Measurements from ENCODE around the gene XAB2.

The XAB2 gene

DNA sequence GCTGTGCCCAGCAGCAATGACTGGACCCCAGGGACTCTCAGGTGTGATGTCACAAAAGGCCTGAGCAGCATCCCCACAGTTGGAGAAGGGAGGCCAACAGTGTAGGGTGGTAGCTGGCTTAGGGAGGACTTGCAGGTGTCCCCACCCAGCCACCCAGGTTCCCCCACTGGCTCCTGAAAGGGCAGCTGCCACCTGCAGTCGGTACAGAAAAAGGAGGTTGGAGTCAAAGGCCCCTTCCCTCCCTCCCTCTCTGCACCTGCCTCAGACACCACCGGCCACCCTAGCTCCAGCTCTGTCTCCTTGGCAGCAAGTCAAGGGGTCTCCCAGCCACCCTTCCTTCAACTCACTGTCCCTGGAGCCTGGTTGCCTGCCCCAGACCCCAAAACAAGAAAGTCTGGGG, 4.4 kb upstream of the XAB2 start, which contains the start of gene PCP2:
Gene PCP2, minus strand, starts transcription at position 22 of the 400 bp plus-strand sequence. CDS start 262 bp downstream, outside the sequence.
- DNase-seq (ENCODE audit: low read depth, low spot score) = no peak

DNA sequence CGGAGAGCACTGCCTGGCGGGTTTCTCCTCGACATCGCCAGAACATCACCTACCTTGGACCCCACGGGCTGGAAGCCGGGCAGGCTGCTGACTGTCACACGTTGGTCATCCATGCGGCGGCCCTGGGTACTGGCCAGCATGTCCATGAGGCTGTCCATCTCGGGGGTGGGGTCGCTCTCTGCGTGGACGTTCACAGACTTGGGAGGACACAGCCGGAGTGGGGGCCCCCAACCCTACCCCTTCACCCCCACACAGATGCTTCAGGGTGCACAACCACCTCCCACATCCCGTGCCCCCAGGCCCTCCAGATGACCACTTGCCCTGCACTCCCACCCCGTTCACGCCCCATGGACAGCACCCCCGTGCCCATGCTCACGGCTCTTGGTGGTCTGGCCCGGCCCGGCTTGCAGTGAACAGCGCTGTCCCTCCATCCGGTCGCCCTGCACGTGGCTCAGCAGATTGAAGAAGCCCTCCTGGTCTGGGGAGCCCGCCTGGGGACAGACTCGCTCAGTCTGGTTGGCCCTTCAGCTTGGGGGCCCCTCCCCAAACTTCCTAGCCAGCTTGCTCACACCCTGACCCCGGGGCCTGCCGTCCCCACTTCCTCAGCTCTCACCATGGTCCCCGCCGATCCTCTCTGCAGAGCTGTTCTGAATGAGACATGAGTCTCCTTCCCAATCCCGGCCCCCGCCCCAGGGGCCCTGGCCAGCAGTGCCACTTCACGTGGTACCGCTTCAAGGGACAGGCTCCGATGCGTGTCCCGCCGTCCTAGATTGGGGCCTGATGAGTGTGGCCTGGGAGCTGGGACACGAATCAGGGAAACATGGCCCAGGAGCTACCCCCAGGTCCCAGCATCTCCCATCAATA, 3.2 kb upstream of the XAB2 start:
- DNase-seq (ENCODE audit: low read depth, low spot score) = no peak

DNA sequence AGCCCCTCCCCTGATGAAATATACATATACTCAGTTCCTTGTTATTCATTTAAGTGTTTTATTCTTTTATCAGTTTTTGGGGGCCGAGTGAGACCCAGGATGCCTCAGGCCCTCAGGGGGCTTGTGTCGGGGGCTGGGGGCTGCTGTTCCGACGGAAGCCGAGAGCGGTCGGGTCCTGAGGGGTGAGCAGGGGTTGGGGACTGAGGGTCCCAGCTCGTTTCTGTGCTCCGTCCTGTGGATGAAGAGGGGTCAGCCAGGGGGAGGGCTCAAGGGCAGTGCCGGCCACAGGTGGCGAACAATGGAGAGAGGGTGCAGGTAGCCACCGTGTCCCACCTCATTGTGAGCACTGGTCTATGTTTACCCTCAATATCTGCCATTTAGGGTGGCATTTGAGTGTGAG, 2.2 kb upstream of the XAB2 start:
- DNase-seq (ENCODE audit: low read depth, low spot score) = no peak

DNA sequence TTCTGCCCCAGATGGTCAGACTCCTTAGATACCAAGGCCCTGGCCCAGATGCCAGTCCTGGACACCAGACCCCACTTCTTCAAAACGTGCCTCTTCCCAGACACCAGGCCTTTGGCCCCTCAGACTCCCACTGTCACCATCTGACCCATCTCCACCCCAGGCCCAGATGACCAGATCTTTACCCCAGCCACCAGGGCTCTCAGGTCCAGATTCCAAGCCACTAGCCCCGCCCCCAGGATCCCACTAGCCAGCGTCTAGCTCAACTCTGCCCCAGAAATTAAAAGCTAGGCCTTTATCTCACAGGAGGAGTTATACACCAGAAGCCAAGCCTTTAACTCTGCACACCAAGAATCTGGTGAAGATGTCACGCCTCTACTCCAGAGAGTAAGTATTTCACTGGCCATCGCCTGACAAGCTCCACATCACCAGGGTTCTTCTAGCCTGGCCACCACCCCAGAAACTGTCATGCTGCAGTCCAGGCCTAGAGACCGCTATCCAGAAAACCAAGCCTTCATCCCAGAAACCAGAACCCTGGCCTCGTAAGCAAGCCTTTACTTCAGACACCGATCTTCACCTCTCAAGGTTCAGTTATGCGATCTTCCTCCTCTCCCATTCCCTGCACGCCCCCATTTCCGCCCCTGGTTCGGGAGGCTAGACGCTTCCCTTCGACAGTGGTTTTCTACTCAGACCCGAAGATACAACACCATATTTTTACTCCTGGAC, 595 bp downstream of the XAB2 start:
- no peak for DNase-seq (ENCODE audit: low read depth, low spot score)

DNA sequence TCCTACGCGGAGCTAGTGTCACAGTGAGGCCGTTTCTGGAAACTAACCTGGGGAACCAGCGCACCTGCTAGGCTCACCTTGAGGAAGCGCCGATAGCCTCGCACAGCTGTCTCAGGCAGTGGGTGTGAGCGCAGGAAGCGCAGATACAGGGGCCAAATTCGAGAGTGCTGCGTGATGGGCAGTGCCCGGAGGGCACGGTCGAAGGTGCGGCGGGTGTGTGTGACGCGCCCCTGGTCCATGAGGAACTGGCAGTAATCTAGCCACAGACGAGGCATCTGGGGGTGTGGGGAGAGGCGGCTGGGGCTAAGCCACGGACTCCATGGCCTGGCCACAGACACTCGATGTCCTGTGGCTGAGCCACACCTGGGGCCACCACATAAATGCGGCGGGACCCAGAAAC, 2.2 kb downstream of the XAB2 start:
- DNase-seq (ENCODE audit: low read depth, low spot score) = no peak

DNA sequence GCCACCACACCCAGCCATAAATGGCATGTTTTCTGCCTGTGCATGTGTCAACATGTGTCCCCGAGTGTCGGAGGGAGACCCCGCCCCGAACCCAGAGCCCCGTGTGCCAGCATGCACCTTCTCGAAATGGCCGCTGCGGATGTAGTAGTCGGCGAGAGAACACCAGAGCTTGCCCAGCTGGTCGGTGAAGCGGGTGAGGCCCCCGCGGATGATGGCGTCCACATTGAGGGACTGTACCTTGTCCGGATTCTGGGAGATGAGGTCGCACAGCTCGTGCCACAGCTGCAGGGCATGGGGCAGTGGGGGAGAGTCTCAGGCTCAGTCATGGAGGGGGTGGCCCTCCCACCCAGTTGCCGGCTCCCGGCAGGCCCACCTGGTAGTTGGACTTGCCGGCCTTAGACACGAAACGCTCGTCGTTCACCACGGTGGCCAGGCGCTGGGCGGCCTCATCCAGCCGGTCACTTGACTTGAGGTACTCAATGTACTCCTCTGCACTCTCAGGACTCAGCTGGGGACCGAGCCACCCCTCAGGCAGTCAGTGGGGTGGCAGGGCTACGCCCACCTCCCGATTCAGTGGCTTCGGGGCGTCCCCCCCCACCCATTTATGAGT, 3.5 kb downstream of the XAB2 start:
- no peak for DNase-seq (ENCODE audit: low read depth, low spot score)

DNA sequence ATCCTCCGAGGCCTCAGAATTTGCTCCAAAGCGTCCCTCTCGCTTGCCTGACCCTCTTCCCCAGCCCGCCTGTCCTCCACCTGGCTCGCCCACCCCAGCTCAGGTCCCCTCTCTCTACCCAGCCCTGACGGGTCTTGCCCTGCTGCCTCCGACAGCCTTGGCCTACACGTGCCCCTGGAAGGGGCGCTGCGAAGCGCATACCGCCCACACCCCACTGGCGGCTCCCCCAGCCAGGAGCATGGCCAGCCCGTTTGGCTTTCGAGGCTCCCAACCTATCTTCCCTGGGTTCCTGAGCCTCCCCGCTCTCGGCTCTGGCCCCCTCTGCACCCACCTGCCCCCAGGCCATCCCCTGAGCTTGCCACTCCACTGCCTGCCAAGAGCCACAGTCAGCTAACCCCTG, 4.5 kb downstream of the XAB2 start:
- no peak for DNase-seq (ENCODE audit: low read depth, low spot score)

DNA sequence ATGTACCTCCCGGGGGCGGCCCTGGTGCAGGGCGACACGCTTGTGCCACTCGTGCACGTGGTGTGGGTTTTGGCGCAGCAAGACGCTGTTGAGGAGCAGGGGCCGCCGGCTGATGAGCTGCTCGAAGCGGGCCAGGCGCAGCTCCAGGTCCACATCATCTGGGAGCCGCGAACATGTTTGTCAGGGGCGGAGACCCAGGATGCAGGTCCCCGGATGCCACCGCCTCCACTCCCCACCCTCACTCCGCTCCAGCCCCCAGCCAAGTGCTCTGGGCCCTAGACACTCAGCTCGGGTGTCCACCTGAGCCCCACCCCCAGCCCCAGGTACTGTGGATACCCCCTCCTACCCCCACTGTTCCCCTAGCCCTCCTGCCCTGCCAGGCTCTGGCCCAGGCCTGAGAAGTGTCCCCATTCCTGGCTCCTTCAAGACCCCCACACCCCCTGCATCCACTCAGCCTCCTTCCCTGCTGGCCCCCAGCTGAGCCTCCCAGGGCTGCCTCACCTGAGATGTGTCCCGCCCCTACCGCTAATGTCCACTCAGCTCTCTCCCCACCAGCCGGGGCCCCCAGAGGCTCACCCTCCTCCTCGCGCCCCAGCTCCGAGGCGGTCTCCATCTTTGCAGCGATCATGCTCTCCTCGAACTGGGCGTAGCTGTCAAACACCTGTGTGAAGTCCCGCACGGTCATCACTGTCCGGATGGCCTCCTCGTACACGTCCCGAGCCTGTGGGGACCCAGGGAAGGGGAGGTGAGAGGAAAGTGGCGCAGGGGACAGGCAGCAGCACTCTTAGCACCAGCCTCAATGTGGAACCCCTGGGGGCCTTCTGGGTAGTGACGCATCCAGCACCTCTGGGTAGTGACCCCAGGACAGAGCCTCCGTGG, 5.4 kb downstream of the XAB2 start:
- DNase-seq (ENCODE audit: low read depth, low spot score) = no peak

DNA sequence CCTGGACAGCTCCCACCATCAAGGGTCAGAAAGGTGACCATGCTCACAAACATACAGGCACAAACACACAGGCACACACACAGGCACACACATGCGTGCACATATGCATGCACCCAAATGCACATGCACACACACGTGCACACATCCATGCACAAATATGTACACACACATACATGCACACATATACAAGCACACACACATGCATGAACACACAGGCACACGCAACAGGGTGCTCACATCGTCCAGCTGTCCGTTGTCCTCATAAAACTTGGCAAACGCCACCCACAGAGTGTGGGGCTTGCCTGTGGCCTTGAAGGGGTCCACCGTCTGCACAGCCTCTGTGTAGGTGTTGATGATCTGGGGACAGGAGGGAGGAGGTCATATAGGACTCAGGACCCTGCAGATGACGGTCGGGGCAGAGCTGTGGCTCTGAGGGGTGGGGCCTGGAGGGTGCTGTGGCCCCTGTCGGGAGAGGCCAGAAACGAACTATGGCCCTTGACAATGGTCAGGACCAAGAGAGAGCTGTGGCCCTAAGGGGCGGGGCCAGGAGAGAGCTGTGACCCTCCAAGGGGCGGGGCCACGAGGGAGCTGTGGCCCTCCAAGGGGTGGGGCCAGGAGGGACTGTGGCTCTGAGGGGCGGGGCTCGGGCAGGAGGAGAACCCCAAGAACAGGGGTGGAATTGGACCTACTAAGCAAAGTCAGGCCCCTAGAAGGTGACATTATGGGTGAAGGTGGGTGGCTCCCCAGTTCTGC, 6.2 kb downstream of the XAB2 start:
- DNase-seq (ENCODE audit: low read depth, low spot score) = no peak

DNA sequence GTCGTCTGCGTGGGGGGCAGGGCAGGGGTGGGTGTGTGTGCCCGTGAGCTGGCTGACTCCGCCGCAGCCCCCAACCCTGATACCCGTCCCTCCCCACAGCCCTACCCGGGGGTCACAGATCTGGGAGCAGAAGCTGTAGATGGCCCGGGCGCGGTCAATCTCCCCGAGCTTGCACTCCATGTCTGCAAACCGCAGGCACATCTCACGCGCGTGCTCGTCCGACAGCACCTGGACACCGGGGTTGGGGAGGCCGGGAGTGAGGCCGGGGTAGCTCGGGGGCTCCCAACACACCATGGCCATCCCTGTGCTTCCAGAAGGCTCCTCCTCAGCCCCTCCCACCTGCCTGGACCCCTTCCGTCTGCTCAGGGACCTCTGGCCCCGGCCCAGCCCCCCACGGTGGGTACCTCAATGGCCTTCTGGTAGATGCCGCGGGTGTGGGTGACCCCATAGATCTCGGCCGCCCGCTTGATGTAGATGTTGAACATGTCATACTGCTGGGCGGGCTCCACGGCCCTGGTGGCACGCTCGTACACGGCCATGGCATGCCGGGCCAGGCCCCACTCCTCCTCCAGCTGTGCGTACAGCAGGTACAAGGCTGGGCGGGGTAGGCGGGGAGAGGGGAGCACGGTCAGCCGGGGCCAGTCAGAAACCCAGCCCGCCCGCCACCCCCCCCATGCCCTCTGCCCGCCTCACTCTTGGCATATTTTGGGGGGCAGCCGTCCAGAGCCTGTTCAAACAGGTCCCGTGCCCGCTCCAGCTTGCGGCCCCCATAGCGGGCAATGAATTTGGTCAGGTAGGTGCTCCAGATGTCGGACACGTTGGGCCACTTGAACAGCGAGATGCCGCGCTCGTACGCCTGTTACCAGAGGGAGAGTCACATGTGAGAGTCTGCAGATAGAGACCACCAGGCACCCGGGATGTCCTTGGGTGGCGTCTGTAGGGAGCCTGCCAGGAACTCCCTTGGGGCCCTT, 8.6 kb downstream of the XAB2 start:
- DNase-seq (ENCODE audit: low read depth, low spot score) = no peak

DNA sequence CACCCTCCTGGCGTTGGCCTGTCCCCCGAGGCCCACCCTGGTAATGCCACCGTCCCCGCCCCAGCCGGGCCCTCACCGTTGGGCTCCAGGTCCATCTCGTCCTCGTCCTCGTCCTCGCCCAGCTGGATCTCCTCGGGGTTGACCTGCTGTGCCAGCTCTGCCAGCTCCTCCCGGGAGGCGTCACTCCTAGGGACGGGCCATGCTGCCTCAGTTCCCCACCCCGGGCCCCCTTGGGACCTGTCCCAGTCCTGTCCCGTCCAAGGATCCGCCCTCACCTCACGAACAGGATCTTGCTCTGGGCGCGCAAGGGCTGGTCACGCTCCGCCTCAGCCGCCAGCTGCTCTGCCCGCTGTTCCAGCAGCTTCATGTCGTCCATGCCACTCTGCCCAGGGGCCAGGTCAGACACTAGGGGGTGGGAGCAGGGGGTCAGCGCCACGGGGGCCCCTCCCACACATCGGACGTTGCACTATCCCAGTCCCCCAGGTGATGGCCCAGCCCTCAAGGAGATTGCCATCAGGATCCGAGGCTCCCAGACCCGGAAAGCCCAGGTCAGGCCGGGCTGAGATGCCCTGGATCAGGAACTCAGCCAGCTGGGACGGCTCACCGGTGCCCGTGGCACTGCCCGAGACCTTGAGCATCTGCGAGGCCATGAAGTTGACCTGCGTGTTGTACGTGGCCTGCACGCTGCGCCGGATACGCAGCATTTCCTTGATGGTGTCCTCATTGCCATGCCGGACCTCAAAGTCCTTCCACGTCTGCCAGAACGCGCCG, 9.5 kb downstream of the XAB2 start:
- no peak for DNase-seq (ENCODE audit: low read depth, low spot score)

DNA sequence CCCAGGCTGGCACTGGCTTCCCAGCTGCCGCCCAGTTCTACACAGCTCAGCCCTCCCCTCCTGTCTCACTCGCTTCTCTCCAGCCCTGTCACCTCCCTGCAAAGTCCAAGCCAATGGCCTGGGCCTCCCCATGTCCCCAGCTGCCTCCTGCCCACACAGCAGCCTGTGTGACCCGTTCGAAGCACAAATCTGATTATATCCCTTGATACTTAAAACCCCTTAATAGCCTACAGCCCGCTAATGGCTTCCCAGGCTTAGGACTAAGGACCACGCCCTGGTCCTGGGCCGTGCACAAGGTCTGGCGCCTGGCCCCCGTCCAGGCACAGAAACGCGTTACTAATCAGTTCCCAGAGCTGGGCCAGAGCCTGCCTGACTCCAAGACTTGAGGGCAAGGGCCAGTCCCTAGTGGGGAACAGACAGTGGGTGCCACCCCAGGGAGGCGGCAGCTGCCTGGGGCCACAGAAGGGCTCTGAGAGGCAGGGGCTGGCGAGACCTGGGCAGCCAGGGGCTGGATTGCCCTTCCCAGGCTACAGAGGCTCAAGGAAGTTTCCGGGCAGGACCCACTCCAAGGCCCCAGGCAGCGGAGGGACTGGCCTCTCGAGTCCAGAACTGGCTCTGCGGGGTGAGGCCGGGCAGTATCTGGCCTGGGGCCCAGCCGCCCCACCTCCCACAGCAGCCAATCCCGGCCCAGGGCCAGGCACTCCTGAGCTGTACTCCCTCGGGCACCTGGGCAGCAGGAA, 10.4 kb downstream of the XAB2 start:
- no peak for DNase-seq (ENCODE audit: low read depth, low spot score)

DNA sequence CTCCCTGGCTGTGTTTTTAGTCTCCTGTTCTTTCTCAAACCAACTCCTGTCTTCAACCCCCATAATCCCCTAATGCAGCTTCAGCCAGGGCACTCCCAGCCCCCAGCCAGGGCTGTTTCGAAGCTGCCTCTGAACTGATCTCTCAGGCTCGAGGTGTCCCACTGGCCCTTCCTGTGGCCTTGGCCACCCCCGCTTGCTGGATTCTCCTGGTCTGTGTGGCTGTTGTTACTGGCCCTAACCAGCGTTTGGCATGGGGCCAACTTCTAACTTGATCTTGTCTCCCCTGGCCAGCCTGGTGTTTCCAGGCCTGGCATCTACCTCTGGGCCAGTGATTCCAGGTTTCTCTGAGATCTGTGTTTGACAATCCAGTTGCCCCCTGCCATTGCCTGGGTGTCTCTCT, 11.0 kb downstream of the XAB2 start:
- no peak for DNase-seq (ENCODE audit: low read depth, low spot score)

DNA sequence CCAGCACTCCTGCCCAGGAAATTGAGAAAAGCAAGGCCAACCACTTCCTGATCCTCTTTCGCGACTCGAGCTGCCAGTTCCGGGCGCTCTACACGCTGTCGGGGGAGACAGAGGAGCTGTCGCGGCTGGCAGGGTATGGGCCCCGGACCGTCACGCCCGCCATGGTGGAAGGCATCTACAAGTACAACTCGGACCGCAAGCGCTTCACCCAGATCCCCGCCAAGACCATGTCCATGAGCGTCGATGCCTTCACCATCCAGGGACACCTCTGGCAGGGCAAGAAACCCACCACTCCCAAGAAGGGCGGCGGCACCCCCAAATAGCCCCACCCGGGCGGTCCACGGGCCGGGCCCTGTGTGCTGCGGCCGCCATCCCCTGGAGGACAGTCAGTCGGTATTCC, 11.6 kb downstream of the XAB2 start:
- DNase-seq (ENCODE audit: low read depth, low spot score) = no peak

DNA sequence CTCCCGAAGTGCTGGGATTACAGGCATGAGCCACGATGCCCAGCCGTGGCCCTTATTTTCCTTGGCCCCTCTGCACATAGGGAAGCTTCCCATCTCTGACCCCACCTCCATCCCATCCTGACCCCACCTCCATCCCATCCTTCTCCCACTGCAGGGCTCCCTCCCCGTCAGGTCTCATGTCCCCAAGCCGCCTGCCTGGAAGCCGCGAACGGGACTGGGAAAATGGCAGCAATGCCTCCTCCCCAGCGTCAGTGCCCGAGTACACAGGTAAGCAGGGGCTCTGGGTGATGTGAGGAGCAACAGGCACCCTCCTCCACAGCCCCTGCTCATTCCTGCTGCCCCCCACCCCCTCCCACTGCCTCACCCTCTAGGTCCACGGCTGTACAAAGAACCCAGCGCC, 12.2 kb downstream of the XAB2 start:
- DNase-seq (ENCODE audit: low read depth, low spot score) = no peak

DNA sequence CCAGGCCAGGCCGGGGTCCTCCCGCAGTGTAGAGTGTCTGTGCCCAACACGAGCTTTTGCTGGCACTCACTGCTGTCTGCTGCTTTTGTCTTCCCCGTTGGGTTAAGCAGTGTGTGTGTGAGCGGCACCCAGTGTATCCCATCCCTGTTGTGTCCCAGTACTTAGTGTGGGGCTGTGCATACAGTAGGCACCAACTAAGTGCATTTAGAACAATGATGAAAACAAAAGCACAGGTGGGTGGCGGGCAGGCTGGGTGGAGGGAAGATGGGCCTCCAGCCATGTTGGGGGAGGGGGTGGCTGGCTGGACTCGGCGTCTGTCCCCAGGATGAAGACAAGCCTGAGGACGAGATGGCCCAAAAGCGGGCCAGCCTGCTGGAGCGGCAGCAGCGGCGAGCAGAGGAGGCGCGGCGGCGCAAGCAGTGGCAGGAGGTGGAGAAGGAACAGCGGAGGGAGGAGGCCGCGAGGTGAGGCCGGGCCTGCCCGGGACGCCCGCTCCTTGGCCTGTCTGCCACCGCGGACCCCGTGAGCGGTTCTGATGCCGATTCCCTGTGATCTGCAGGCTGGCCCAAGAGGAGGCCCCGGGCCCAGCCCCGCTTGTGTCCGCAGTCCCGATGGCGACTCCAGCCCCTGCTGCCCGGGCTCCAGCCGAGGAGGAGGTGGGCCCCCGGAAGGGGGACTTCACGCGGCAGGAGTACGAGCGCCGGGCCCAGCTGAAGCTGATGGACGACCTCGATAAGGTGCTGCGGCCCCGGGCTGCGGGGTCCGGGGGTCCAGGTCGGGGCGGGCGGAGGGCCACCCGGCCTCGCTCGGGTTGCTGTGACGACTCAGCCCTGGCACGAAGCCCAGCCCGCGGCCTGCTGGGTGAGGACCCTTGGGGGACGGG, 14.2 kb downstream of the XAB2 start:
- DNase-seq (ENCODE audit: low read depth, low spot score) = no peak
